Measurements from ENCODE around the gene IGDCC3. TPM values are rescaled to one million over a fixed set of nuclear protein-coding genes. Genes with fewer than 3 reads are reported as not detected.

The IGDCC3 gene
- total and polyA plus RNA-seq, 12 donors: under 0.01 to 0.57 (median 0.16) TPM; not detected in 4

DNA sequence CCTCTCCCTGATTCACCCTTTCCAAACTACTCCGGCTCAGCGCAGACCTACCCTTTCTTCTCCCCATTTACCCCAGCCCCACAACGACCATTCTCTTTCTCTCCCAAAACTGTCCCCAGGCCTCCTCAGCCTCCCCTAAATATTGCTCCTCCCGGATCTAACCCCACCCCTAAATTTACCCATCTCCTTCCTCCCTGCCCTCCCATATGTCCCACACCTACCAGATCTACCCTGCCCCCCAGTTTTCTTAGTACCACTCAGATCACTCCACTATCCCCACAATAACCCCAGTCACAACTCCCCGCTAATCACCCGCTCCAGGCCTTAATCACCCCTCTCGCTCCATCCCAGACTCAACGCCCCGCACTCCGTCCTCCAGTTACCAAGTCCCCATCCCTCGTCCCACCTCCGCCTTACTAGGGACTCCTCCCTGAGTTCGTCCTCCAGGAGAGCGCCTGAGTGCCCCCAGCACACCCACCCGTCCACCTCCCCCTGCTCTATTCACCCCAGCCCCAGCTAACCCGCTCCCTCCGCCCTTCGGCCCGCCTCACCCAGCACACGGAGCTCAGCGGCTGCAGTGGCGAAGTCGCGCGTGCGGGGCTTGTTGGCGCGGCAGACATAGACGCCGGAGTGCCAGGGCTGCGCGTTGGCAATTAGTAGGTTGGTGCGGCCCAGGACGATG lies 18.6 kb upstream of the IGDCC3 start:
- intact Hi-C loops (cut with DNase I): loop anchor here in 1 of 10 donors (10.0 kb wide), 1 partner anchor 192 kb away; no protein-coding TSS in a partner anchor
- no peak for ATAC-seq
- peak overlapping the region in 1 of 10 donors; percentile 10 for H3K4me3 ChIP-seq

DNA sequence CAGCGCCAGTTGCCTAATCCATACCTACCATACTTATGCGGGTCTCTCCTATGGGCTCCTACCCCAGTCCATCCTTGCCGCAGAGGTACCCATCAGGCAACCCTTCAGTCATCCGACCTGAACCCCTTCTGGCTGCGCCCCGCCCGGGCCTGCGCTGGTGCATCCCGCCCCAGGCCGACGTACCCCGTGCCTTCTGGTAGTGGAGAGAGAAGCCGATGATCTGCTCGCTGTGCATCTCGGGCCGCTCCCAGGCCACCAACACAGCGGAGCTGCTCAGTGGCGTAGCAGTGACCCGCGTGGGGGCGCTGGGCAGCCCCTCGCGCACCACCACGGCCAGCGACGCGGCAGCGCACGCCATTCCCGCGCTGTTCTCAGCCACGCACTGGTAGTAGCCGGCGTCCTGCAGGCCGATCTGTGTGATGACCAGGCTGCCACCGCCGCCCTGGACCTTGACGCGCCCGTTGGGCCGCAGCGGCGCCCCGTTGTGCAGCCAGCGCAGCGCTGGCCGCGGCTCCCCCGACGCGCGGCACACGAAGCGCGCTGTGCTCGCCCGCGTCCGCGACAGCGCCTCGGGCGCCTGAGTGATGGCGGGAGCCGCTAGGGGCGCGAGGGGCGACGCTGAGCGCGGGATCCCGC lies 17.9 kb upstream of the IGDCC3 start:
- 17 to 18% methylated on average over 68 to 72 of the region's 72 CpGs for WGBS, 2 donors
- DNase-seq: no peak
- TF ChIP-seq, protein P1, sequence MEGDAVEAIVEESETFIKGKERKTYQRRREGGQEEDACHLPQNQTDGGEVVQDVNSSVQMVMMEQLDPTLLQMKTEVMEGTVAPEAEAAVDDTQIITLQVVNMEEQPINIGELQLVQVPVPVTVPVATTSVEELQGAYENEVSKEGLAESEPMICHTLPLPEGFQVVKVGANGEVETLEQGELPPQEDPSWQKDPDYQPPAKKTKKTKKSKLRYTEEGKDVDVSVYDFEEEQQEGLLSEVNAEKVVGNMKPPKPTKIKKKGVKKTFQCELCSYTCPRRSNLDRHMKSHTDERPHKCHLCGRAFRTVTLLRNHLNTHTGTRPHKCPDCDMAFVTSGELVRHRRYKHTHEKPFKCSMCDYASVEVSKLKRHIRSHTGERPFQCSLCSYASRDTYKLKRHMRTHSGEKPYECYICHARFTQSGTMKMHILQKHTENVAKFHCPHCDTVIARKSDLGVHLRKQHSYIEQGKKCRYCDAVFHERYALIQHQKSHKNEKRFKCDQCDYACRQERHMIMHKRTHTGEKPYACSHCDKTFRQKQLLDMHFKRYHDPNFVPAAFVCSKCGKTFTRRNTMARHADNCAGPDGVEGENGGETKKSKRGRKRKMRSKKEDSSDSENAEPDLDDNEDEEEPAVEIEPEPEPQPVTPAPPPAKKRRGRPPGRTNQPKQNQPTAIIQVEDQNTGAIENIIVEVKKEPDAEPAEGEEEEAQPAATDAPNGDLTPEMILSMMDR (IDR thresholded peaks at IDR 0.05): no peak
- peak in 2 of 8 donors; percentile 6 to 14 for ATAC-seq
- intact Hi-C loops (cut with DNase I): loop anchor here in 1 of 10 donors (10.0 kb wide), 1 partner anchor 191 kb away; no protein-coding TSS in a partner anchor
- H3K9me3 ChIP-seq: no peaks in the 10 kb centered on the region
- H3K36me3 ChIP-seq: peaks cover 0 to 5% (median 0%) of the 10 kb centered on the region in 9 donors
- H3K4me1 ChIP-seq: peaks cover 0 to 19% (median 5%) of the 10 kb centered on the region in 9 donors
- peak overlapping the region in 7 of 10 donors; percentile 5 to 34 (median 14) for H3K4me3 ChIP-seq
- H3K27ac ChIP-seq: no peak overlapping the region
- H3K27me3 ChIP-seq: peaks cover 5 to 55% (median 48%) of the 10 kb centered on the region in 7 donors

More for the DNA sequence above, 18.6 kb upstream of the IGDCC3 start:
- TF ChIP-seq, protein P1 (IDR thresholded peaks at IDR 0.05): no peak
- 32 to 37% methylated on average over 34 of the region's 34 CpGs for WGBS, 2 donors
- H3K36me3 ChIP-seq: peaks cover 0 to 5% (median 0%) of the 10 kb centered on the region in 9 donors
- H3K9me3 ChIP-seq: no peaks in the 10 kb centered on the region
- no peak for DNase-seq
- peaks cover 0 to 27% (median 9%) of the 10 kb centered on the region in 9 donors for H3K4me1 ChIP-seq
- H3K27ac ChIP-seq: no peak overlapping the region
- peaks cover 5 to 55% (median 48%) of the 10 kb centered on the region in 7 donors for H3K27me3 ChIP-seq

DNA sequence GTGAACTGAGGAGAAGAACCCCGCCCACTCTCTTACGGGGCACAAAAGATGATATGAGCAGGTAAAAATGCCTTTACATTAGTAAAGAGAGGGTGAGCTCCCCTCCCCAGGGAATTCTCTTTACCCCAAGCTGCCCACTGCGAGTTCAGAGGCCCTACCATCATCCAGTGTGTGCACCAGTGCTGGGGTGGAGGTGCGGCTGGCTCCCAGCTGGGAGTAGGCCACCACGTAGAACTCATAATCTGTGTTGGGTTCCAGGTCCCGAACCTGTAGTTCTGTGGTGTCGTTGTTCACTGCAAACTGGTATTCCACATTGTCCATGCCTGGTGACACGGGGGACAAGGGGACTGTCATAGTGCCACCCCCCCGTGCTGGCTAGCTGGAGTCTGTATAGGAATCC lies 17.1 kb upstream of the IGDCC3 start:
- WGBS, 2 donors: 78 to 79% methylated on average over 9 of the region's 9 CpGs
- DNase-seq: no peak
- Histone ChIP-seq H3K4me3 (no peak overlapping the region), H3K4me1 (peaks cover 0 to 16% (median 5%) of the 10 kb centered on the region in 9 donors), H3K27me3 (peaks cover 5 to 55% (median 48%) of the 10 kb centered on the region in 7 donors), H3K36me3 (peaks cover 0 to 5% (median 0%) of the 10 kb centered on the region in 9 donors), H3K9me3 (no peaks in the 10 kb centered on the region), H3K27ac (no peak overlapping the region)
- ATAC-seq: no peak
- intact Hi-C loops (cut with DNase I): loop anchor here in 1 of 10 donors (10.0 kb wide), 1 partner anchor 190 kb away; no protein-coding TSS in a partner anchor
- TF ChIP-seq, protein P1 (IDR thresholded peaks at IDR 0.05): no peak

GRCh38 chr15:65394280-65394789 lies 16.5 kb upstream of the IGDCC3 start:
- ATAC-seq (no peak), DNase-seq (no peak)
- WGBS, 2 donors: 90% methylated on average over 11 of the region's 11 CpGs
- Histone ChIP-seq H3K27me3 (peaks cover 5 to 55% (median 48%) of the 10 kb centered on the region in 7 donors), H3K27ac (no peak overlapping the region), H3K4me1 (peaks cover 0 to 16% (median 5%) of the 10 kb centered on the region in 9 donors), H3K9me3 (no peaks in the 10 kb centered on the region), H3K4me3 (no peak overlapping the region), H3K36me3 (peaks cover 0 to 5% (median 0%) of the 10 kb centered on the region in 9 donors)
- TF ChIP-seq, protein P1 (IDR thresholded peaks at IDR 0.05): no peak
- intact Hi-C loops (cut with DNase I): loop anchor here in 1 of 10 donors (10.0 kb wide), 1 partner anchor 190 kb away; no protein-coding TSS in a partner anchor

All from heart right ventricle (tissue), 16 donors.